Esophagus muscularis mucosa (tissue), 4 donors: ENCODE data around the gene NGEF. TPM values are rescaled to one million over a fixed set of nuclear protein-coding genes. Genes with fewer than 3 reads are reported as not detected.

Experiments used
- DNase-seq: peaks from one replicate; pipeline ENCODE4 v3.0.0-alpha.2; 2017; ENCODE audit errors: extremely low spot score
- H3K27ac ChIP-seq, 4 donors: fragments of 200-600 bp; sonication (generic); replicated peaks in 1 of 4; 1 replicate in 3 of 4; 2 replicates in 1 of 4; pipeline ENCODE4 v1.5.1; 2016 to 2019; ENCODE audit warnings: mild to moderate bottlenecking in 1 of 4
- H3K27me3 ChIP-seq, 4 donors: fragments of 200-600 bp; sonication (generic); one replicate each; pipeline versions ENCODE4 v1.5.1 to v1.6.0; 2016 to 2019
- H3K36me3 ChIP-seq, 4 donors: fragments of 200-600 bp; sonication (generic); one replicate each; pipeline ENCODE4 v1.5.1; 2016 to 2019
- H3K4me1 ChIP-seq, 4 donors: fragments of 200-600 bp; sonication (generic); one replicate each; pipeline ENCODE4 v1.5.1; 2016 to 2019
- H3K4me3 ChIP-seq, 4 donors: fragments of 200-600 bp; sonication (generic); 1 replicate in 2 of 4; 2 replicates in 2 of 4; pipeline ENCODE4 v1.5.1; 2016 to 2019; ENCODE audit warnings: mild to moderate bottlenecking in 4 of 4, moderate library complexity in 1 of 4
- H3K9me3 ChIP-seq, 4 donors: fragments of 200-600 bp; sonication (generic); 1 replicate in 3 of 4; 2 replicates in 1 of 4; pipeline ENCODE4 v1.5.1; 2016 to 2019
- CTCF ChIP-seq, 3 experiments: fragments of 200-600 bp in 2 of 3; fragments of 450-650 bp in 1 of 3; sonication (generic) in 2 of 3; IDR thresholded peaks; one replicate each; pipeline ENCODE4 v1.5.1; 2017 to 2019; ENCODE audit warnings: antibody characterized with exemption in 3 of 3, mild to moderate bottlenecking in 2 of 3, moderate library complexity in 1 of 3
- EP300 ChIP-seq: sonication (generic); formaldehyde crosslinking; IDR thresholded peaks from one replicate; pipeline ENCODE4 v1.6.1; 2017; ENCODE audit warnings: antibody characterized with exemption
- POLR2A ChIP-seq: fragments of 450-650 bp; IDR thresholded peaks from one replicate; pipeline ENCODE4 v1.6.1; 2017; ENCODE audit warnings: antibody characterized with exemption, moderate library complexity, mild to moderate bottlenecking, low read depth
- POLR2AphosphoS5 ChIP-seq, 2 donors: sonication (generic); formaldehyde crosslinking; IDR thresholded peaks; one replicate each; pipeline ENCODE4 v1.6.1; 2017; ENCODE audit warnings: antibody characterized with exemption in 2 of 2
- WGBS: methylation state at CpG from one replicate; pipeline ENCODE4 v1.1.5; 2018; 5-methylcytosine and 5-hydroxymethylcytosine counted together
- intact Hi-C: fragments of 100-400 bp; cut with DNase I; formaldehyde crosslinking; loops from one replicate; pipeline ENCODE4 v1.15.1; 2023
- total RNA-seq, 4 donors: library from RNA; depleted of rRNA; stranded (reverse); fragments of >200 nt; gene quantifications; one replicate each; pipeline versions ENCODE4 v1.1.0 to v1.2.1, GENCODE V29; 2016

The NGEF gene
- total RNA-seq, 4 donors from 2014 or later = 0.33 to 0.98 (median 0.52) TPM; not detected in 1

- DNase-seq = no peak
- Histone ChIP-seq H3K4me1 (peaks cover 0 to 5% (median 0%) of the 10 kb centered on the region in 4 donors), H3K27ac (no peak overlapping the region), H3K36me3 (no peaks in the 10 kb centered on the region), H3K9me3 (no peaks in the 10 kb centered on the region), H3K4me3 (no peak overlapping the region), H3K27me3 (peaks cover 0 to 35% (median 0%) of the 10 kb centered on the region in 4 donors)
- WGBS = 97% methylated on average over 2 of the region's 2 CpGs
- intact Hi-C loops = no loop called here
- no peak for TF ChIP-seq POLR2A
- no peak for TF ChIP-seq POLR2AphosphoS5 (IDR thresholded peaks at IDR 0.05)
- TF ChIP-seq CTCF (IDR thresholded peaks at IDR 0.05) = no peak
- no peak for TF ChIP-seq EP300
Observed at GRCh38 chr2:232986155-232986554, 26.9 kb downstream of the NGEF start.

GRCh38 chr2:232984451-232985207 is 28.4 kb downstream of the NGEF start:
- Histone ChIP-seq H3K36me3 (no peaks in the 10 kb centered on the region), H3K27ac (no peak overlapping the region), H3K4me3 (no peak overlapping the region), H3K27me3 (peaks cover 0 to 47% (median 0%) of the 10 kb centered on the region in 4 donors), H3K4me1 (peaks cover 0 to 5% (median 0%) of the 10 kb centered on the region in 4 donors), H3K9me3 (no peaks in the 10 kb centered on the region)
- intact Hi-C loops = no loop called here
- TF ChIP-seq CTCF (IDR thresholded peaks at IDR 0.05) = no peak
- TF ChIP-seq POLR2AphosphoS5 (IDR thresholded peaks at IDR 0.05) = no peak
- no peak for TF ChIP-seq EP300
- TF ChIP-seq POLR2A = no peak
- no peak for DNase-seq
- WGBS = 83% methylated on average over 15 of the region's 15 CpGs

- H3K36me3 ChIP-seq = no peaks in the 10 kb centered on the region
- peaks cover 0 to 47% (median 0%) of the 10 kb centered on the region in 4 donors for H3K27me3 ChIP-seq
- no peak for DNase-seq
- H3K27ac ChIP-seq = no peak overlapping the region
- no peaks in the 10 kb centered on the region for H3K9me3 ChIP-seq
- H3K4me1 ChIP-seq = peaks cover 0 to 5% (median 0%) of the 10 kb centered on the region in 4 donors
- H3K4me3 ChIP-seq = no peak overlapping the region
- TF ChIP-seq EP300 (no peak), POLR2AphosphoS5 (IDR thresholded peaks at IDR 0.05) (no peak), POLR2A (no peak), CTCF (IDR thresholded peaks at IDR 0.05) (no peak)
- 66% methylated on average over 10 of the region's 11 CpGs for WGBS
- intact Hi-C loops = no loop called here
Observed at GRCh38 chr2:232983669-232984140, 29.4 kb downstream of the NGEF start.

GRCh38 chr2:232982926-232983668 is 30.0 kb downstream of the NGEF start:
- peaks cover 0 to 47% (median 0%) of the 10 kb centered on the region in 4 donors for H3K27me3 ChIP-seq

More at GRCh38 chr2:232982926-232983668, 30.0 kb downstream of the NGEF start:
- Histone ChIP-seq H3K4me3 (no peak overlapping the region), H3K9me3 (no peaks in the 10 kb centered on the region), H3K4me1 (peaks cover 0 to 2% (median 0%) of the 10 kb centered on the region in 4 donors), H3K36me3 (no peaks in the 10 kb centered on the region), H3K27ac (no peak overlapping the region)
- WGBS = 47% methylated on average over 15 of the region's 15 CpGs
- TF ChIP-seq POLR2AphosphoS5 (IDR thresholded peaks at IDR 0.05) (no peak), EP300 (no peak), CTCF (IDR thresholded peaks at IDR 0.05) (no peak), POLR2A (no peak)
- no peak for DNase-seq
- intact Hi-C loops = no loop called here
